Measurements from ENCODE around the gene DPP3. TPM values are rescaled to one million over a fixed set of nuclear protein-coding genes. Genes with fewer than 3 reads are reported as not detected.
"Not testable (repeated sequence)": the region's sequence is repeated elsewhere in the genome, so short reads cannot be mapped to it uniquely, and the experiment has no call there.

DPP3 gene
- total RNA-seq, 4 donors from 2014 or later: 12.2 to 23.0 (median 22.2) TPM

DNA sequence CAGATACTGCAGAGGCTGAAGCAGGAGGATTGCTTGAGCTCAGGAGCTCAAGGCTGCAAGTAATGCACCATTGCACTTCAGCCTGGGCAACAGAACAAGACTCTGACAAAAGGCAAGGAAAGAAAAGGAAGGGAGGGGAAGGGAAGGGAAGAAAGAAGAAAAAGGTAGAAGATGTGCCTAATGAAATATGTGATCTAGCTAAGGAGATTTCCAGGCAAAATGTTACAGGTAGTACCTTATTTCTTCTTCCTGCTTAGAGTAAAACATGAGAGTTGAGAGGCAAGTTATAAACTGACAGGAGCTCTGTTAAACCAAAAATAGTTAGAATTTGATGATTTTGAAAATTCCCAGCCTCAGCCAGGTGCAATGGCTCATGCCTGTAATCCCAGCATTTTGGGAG, 18.2 kb upstream of the DPP3 start:
- DNase-seq (ENCODE audit: low spot score in 2 of 2): no peak
- H3K4me3 ChIP-seq: no peak overlapping the region
- H3K9me3 ChIP-seq: no peaks in the 10 kb centered on the region
- H3K27me3 ChIP-seq: no peaks in the 10 kb centered on the region
- H3K36me3 ChIP-seq: no peaks in the 10 kb centered on the region
- TF ChIP-seq POLR2A (IDR thresholded peaks at IDR 0.05): no peak
- no peak for TF ChIP-seq POLR2AphosphoS5 (IDR thresholded peaks at IDR 0.05)
- TF ChIP-seq, protein P1, sequence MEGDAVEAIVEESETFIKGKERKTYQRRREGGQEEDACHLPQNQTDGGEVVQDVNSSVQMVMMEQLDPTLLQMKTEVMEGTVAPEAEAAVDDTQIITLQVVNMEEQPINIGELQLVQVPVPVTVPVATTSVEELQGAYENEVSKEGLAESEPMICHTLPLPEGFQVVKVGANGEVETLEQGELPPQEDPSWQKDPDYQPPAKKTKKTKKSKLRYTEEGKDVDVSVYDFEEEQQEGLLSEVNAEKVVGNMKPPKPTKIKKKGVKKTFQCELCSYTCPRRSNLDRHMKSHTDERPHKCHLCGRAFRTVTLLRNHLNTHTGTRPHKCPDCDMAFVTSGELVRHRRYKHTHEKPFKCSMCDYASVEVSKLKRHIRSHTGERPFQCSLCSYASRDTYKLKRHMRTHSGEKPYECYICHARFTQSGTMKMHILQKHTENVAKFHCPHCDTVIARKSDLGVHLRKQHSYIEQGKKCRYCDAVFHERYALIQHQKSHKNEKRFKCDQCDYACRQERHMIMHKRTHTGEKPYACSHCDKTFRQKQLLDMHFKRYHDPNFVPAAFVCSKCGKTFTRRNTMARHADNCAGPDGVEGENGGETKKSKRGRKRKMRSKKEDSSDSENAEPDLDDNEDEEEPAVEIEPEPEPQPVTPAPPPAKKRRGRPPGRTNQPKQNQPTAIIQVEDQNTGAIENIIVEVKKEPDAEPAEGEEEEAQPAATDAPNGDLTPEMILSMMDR (IDR thresholded peaks at IDR 0.05): no peak
- no peak for TF ChIP-seq EP300 (IDR thresholded peaks at IDR 0.05)
- H3K4me1 ChIP-seq: peaks cover 11% of the 10 kb centered on the region
- H3K27ac ChIP-seq: no peak overlapping the region

DNA sequence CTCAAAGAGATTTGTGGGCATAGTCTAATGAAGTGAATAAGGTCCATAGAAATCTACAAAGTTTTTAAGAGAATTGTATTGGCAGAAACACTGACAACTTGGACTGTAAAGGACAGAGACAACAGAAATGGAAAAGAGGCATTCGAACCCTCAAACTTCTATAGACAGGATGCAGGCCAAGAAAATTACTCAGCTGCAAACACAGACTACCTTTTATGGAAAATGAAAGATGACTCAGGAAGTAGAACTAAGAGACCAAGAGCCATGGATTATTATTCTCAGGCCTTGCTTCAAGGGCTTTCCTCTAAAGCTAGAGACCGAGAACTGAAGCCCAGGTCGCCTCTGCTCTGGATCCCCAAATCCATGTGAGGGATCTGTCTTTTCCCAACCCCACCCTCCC, 17.3 kb upstream of the DPP3 start:
- Histone ChIP-seq H3K9me3 (no peaks in the 10 kb centered on the region), H3K27ac (no peak overlapping the region), H3K27me3 (no peaks in the 10 kb centered on the region), H3K4me3 (no peak overlapping the region), H3K4me1 (peaks cover 18% of the 10 kb centered on the region), H3K36me3 (no peaks in the 10 kb centered on the region)
- TF ChIP-seq POLR2AphosphoS5 (IDR thresholded peaks at IDR 0.05) (no peak), EP300 (IDR thresholded peaks at IDR 0.05) (no peak), POLR2A (IDR thresholded peaks at IDR 0.05) (no peak)
- TF ChIP-seq, protein P1 (IDR thresholded peaks at IDR 0.05): no peak
- no peak for DNase-seq (ENCODE audit: low spot score in 2 of 2)
- 89% methylated on average over 3 of the region's 3 CpGs for WGBS

DNA sequence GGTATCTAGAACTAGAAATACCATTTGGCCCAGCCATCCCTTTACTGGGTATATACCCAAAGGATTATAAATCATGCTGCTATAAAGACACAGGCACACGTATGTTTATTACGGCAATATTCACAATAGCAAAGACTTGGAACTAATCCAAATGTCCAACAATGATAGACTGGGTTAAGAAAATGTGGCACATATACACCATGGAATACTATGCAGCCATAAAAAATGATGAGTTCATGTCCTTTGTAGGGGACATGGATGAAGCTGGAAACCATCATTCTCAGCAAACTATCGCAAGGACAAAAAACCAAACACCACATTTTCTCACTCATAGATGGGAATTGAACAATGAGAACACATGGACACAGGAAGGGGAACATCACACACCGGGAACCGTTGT, 16.1 kb upstream of the DPP3 start:
- not testable (repeated sequence) for H3K36me3 ChIP-seq; DNase-seq (ENCODE audit: low spot score in 2 of 2); H3K4me3 ChIP-seq; H3K9me3 ChIP-seq; H3K27ac ChIP-seq; H3K27me3 ChIP-seq
- H3K4me1 ChIP-seq: peaks cover 22% of the 10 kb centered on the region
- WGBS: 84% methylated on average over 5 of the region's 5 CpGs

DNA sequence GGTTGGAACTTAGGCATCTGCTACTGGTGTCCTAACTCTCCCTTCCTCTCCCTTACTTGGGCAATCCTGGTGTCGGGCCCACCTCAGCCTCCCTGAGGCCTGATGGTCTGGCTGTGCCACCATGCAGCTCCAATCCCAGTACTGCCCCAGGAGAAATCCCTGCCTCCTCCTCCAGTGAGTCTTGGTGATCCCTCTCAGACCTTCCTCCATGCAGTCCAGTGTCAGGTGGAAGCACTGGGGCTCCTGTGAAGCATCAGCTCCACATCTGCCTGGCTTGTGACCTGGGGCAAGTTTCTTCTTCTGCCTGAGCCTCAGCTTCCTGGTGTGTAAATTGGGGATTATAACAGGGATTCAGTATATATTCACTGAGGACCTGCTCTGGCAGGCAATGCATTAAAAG, 15.3 kb upstream of the DPP3 start:
- Histone ChIP-seq H3K9me3 (no peaks in the 10 kb centered on the region), H3K4me1 (peaks cover 22% of the 10 kb centered on the region), H3K27me3 (no peaks in the 10 kb centered on the region), H3K27ac (no peak overlapping the region), H3K4me3 (no peak overlapping the region), H3K36me3 (no peaks in the 10 kb centered on the region)
- TF ChIP-seq, protein P1 (IDR thresholded peaks at IDR 0.05): no peak
- no peak for TF ChIP-seq POLR2AphosphoS5 (IDR thresholded peaks at IDR 0.05)
- TF ChIP-seq EP300 (IDR thresholded peaks at IDR 0.05): no peak
- no peak for TF ChIP-seq POLR2A (IDR thresholded peaks at IDR 0.05)
- no peak for DNase-seq (ENCODE audit: low spot score in 2 of 2)
- 86% methylated on average over 1 of the region's 1 CpG for WGBS

DNA sequence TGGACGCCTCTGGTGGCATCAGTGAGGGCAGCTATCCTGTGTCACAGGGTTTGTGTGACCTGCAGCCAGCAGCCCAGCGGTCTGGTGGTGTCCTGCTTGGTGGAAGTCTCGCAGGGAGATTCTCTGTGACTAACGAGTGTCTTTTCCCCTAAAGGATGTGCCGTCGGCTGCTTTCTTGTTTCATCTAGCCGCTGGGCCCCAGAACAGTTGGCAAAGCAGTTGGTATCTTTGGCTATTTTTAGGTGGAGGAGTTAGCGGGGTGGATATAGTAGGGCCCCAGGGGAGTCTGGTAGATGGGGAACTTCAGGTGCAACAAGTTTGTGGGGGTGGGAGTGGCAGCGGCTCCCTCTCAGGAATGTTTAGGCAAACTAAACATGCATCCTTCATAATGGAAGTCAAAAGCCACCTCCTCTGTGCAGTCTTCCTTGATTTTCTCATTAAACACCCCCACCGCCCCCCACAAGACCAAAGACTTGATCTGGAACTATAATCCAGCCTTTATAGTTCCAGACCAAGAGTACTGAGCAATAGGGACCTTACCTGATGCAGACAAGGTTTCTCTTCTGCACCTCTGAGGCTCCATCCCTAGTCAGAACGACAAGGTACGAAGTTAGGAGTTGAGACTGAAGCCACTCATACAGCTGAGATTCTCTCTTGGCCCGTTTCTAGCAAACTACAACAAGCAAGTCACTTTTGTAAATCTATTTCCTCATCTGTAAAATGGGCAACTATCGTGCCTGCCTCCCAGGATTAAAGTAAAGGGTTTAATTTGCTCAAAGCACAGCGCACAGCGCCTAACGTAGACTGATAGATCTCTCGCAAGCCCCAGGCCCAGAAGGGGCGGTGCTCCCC, 14.6 kb upstream of the DPP3 start:
- TF ChIP-seq POLR2A (IDR thresholded peaks at IDR 0.05): no peak
- TF ChIP-seq, protein P1 (IDR thresholded peaks at IDR 0.05): no peak
- no peak for TF ChIP-seq EP300 (IDR thresholded peaks at IDR 0.05)
- no peak for DNase-seq (ENCODE audit: low spot score in 2 of 2)
- WGBS: 35% methylated on average over 19 of the region's 19 CpGs
- no peak overlapping the region for H3K27ac ChIP-seq
- H3K4me1 ChIP-seq: peaks cover 22% of the 10 kb centered on the region
- peaks cover 4% of the 10 kb centered on the region for H3K36me3 ChIP-seq
- H3K27me3 ChIP-seq: no peaks in the 10 kb centered on the region
- H3K4me3 ChIP-seq: peak overlapping the region; percentile 78
- H3K9me3 ChIP-seq: no peaks in the 10 kb centered on the region

Measured in suprapubic skin (tissue), 4 donors.